ENCODE measurements around the gene RGS10. TPM values are rescaled to one million over a fixed set of nuclear protein-coding genes. Genes with fewer than 3 reads are reported as not detected.

Gene RGS10, protein sequence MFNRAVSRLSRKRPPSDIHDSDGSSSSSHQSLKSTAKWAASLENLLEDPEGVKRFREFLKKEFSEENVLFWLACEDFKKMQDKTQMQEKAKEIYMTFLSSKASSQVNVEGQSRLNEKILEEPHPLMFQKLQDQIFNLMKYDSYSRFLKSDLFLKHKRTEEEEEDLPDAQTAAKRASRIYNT
- total RNA-seq: 18.7 TPM

DNA sequence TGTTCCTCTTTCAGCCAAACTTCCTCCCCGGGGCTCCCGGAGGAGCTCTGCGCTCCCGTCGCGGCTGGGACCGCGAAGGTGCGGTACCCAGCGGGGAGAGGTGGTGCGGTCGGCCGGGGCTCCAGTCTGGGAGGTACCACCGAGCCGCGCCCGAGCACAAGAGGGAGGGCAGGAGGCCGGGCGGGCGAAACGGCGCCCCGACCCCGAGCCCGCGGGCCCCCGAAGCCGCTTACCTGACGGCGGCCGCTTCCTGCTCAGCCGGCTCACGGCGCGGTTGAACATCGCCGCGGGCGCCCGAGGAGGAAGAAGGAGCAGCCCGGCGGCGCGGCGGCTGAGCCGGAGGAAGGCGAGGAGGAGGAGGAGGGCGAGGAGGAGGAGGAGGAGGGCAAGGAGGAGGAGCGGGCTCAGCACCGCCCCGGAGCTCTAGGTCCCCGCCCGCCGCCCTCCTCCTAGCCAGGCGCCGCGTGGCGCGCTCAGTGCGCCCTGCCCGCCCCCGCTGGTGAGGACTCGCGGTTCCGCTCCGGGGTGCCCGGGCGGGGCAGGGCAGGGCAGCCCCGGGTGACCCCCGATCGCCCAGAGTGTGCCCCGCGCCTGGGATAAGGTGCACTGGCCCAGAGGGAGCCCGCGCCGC, at the start of gene RGS10:
RGS10 (minus strand) TSS at position 363 of the 631 bp plus-strand sequence; CDS start at position 282, 81 bp downstream.

Other genes with a start within 250 kb of the RGS10 start
- 189 TPM for gene TIAL1, start 54.2 kb upstream of the RGS10 start, total RNA-seq
- 11.4 TPM for gene BAG3, start 108.7 kb upstream of the RGS10 start, total RNA-seq
- gene INPP5F, start 183.3 kb upstream of the RGS10 start, total RNA-seq: 69.1 TPM